Endothelial cell of umbilical vein (primary cell): ENCODE results near the gene ADAM30. TPM values are rescaled to one million over a fixed set of nuclear protein-coding genes. Genes with fewer than 3 reads are reported as not detected.

Experiments used
- BruUV-seq: library from RNA; stranded (reverse); fragments of 400-500 nt; replicated peaks from 2 replicates; lab custom pipeline; 2021; lab: Mats Ljungman, UMichigan
- CTCF ChIA-PET: fragments of 300-600, 350-600 bp; sonication (Branson Sonifier 250); formaldehyde crosslinking; loops from one replicate; lab custom pipeline; 2021; ENCODE audit warnings: antibody characterized with exemption, inconsistent platforms; lab: Charles Lee
- POLR2A ChIA-PET: fragments of 300-600, 350-600 bp; sonication (Branson Sonifier 250); formaldehyde crosslinking; loops from one replicate; lab custom pipeline; 2021; ENCODE audit warnings: antibody characterized with exemption, inconsistent platforms; lab: Charles Lee
- DNase-seq: peaks from one replicate; pipeline ENCODE4 v3.0.0-alpha.2; 2011; ENCODE audit warnings: low read depth, low spot score
- FAIRE-seq: peaks from 2 replicates; lab custom pipeline; 2011; peaks lifted over from hg19 to GRCh38; lab: Jason Lieb, UNC
- H2AFZ ChIP-seq: 2 replicates; pipeline ENCODE4 v1.6.0; 2012; ENCODE audit warnings: low read depth, low read length, control low read depth, inconsistent platforms
- H3K27ac ChIP-seq: 2 replicates; pipeline ENCODE4 v1.5.1; 2011; ENCODE audit warnings: low read depth, mild to moderate bottlenecking, control low read depth, low read length, moderate library complexity; ENCODE audit not compliant: insufficient read depth
- H3K27me3 ChIP-seq, 2 experiments: 2 replicates each; pipeline versions ENCODE4 v1.6.0 to v1.6.1; 2011; ENCODE audit warnings: low read length in 2 of 2, mixed read lengths in 1 of 2; ENCODE audit not compliant: control insufficient read depth in 2 of 2, insufficient read depth in 2 of 2
- H3K36me3 ChIP-seq, 2 experiments: 2 replicates in 1 of 2; 3 replicates in 1 of 2; pipeline ENCODE4 v1.5.1; 2011; ENCODE audit warnings: low read length in 2 of 2, mild to moderate bottlenecking in 1 of 2, moderate library complexity in 1 of 2; ENCODE audit not compliant: control insufficient read depth in 2 of 2, insufficient read depth in 2 of 2; ENCODE audit errors: extremely low read depth in 1 of 2
- H3K4me1 ChIP-seq: 3 replicates; pipeline ENCODE4 v1.5.1; 2011; ENCODE audit warnings: mild to moderate bottlenecking, low read length; ENCODE audit not compliant: control insufficient read depth, insufficient read depth; ENCODE audit errors: extremely low read depth
- H3K4me2 ChIP-seq: 2 replicates; pipeline ENCODE4 v1.6.1; 2011; ENCODE audit warnings: low read length, control low read depth, mixed read lengths; ENCODE audit not compliant: insufficient read depth
- H3K4me3 ChIP-seq, 3 experiments: fragments of 200-600 bp in 1 of 3; sonication (generic), shearing (Covaris generic) in 1 of 3; replicated peaks in 1 of 3; 2 replicates each; pipeline ENCODE4 v1.5.1; 2011 to 2016; ENCODE audit warnings: control low read depth in 3 of 3, low read length in 3 of 3, mild to moderate bottlenecking in 2 of 3, inconsistent platforms in 1 of 3, low read depth in 1 of 3, moderate library complexity in 1 of 3; ENCODE audit not compliant: insufficient read depth in 1 of 3
- H3K79me2 ChIP-seq: 2 replicates; pipeline ENCODE4 v1.6.0; 2012; ENCODE audit warnings: low read length, inconsistent platforms; ENCODE audit not compliant: control insufficient read depth, insufficient read depth
- H3K9ac ChIP-seq: replicated peaks from 2 replicates; pipeline ENCODE3; 2011; ENCODE audit warnings: low read length, control low read depth; ENCODE audit not compliant: insufficient read depth; ENCODE audit errors: extremely low read depth
- H3K9me1 ChIP-seq: replicated peaks from 3 replicates; pipeline ENCODE4 v1.6.0; 2011; ENCODE audit warnings: mild to moderate bottlenecking, low read length; ENCODE audit not compliant: control insufficient read depth, insufficient read depth; ENCODE audit errors: extremely low read depth
- H3K9me3 ChIP-seq: replicated peaks from 2 replicates; pipeline ENCODE4 v1.5.1; 2012; ENCODE audit warnings: low read length, inconsistent platforms; ENCODE audit not compliant: control insufficient read depth, insufficient read depth
- H4K20me1 ChIP-seq: replicated peaks from 2 replicates; pipeline ENCODE3; 2011; ENCODE audit warnings: mild to moderate bottlenecking, low read length; ENCODE audit not compliant: control insufficient read depth, insufficient read depth; ENCODE audit errors: extremely low read depth
- EZH2 ChIP-seq: IDR thresholded peaks from 2 replicates; pipeline ENCODE4 v1.6.1; 2012; ENCODE audit warnings: borderline replicate concordance, low read depth, mild to moderate bottlenecking, moderate library complexity, low read length, inconsistent platforms; ENCODE audit not compliant: severe bottlenecking
- FOS ChIP-seq: IDR thresholded peaks from 2 replicates; pipeline ENCODE4 v1.6.1; 2011; ENCODE audit warnings: mild to moderate bottlenecking, low read length, moderate library complexity, borderline replicate concordance; ENCODE audit not compliant: insufficient read depth
- GATA2 ChIP-seq: IDR thresholded peaks from 2 replicates; pipeline ENCODE4 v1.7.0; 2011; ENCODE audit warnings: low read depth, mild to moderate bottlenecking, moderate library complexity, mixed read lengths, low read length; ENCODE audit not compliant: insufficient read length, insufficient read depth
- POLR2A ChIP-seq: IDR thresholded peaks from 2 replicates; pipeline ENCODE4 v1.6.1; 2012; ENCODE audit warnings: low read depth, mild to moderate bottlenecking, control low read depth, low read length
- POLR2AphosphoS5 ChIP-seq: IDR thresholded peaks from 2 replicates; pipeline ENCODE4 v1.6.1; 2012; ENCODE audit warnings: low read depth, mild to moderate bottlenecking, control low read depth, low read length, moderate library complexity; ENCODE audit not compliant: insufficient read depth
- dilution Hi-C: fragments of 300-500 bp; cut with MboI; formaldehyde crosslinking; loops from one replicate; pipeline ENCODE4 v1.15.0; 2019; ENCODE audit warnings: low sequenced_read_pairs; ENCODE audit not compliant: extremely low pct_ligation_motif_present
- intact Hi-C: fragments of 100-400 bp; cut with micrococcal nuclease; formaldehyde crosslinking; loops from one replicate; pipeline ENCODE4 v1.10.0; 2022
- polyA plus RNA-seq, 4 experiments: library from polyadenylated mRNA; depleted of rRNA in 3 of 4; stranded (reverse) in 3 of 4; unstranded in 1 of 4; fragments of >200 nt; gene quantifications; 2 replicates each; pipeline versions ENCODE4 v1.2.1 to v1.2.3, GENCODE V29; 2011 to 2012; ENCODE audit warnings: missing spikeins in 1 of 4
- total RNA-seq: library from RNA; stranded (reverse); gene quantifications from 2 replicates; pipeline ENCODE4 v1.2.3, GENCODE V29; 2021
- TF ChIP-seq, protein P1 (sequence below): IDR thresholded peaks from 2 replicates; pipeline ENCODE4 v1.6.1; 2011; ENCODE audit not compliant: insufficient read depth, insufficient read length

ADAM30 gene
- total and polyA plus RNA-seq, 2 donors (not counting 3 experiments of a cell fraction or from before 2014, with no cell fraction given), result not detected

DNA sequence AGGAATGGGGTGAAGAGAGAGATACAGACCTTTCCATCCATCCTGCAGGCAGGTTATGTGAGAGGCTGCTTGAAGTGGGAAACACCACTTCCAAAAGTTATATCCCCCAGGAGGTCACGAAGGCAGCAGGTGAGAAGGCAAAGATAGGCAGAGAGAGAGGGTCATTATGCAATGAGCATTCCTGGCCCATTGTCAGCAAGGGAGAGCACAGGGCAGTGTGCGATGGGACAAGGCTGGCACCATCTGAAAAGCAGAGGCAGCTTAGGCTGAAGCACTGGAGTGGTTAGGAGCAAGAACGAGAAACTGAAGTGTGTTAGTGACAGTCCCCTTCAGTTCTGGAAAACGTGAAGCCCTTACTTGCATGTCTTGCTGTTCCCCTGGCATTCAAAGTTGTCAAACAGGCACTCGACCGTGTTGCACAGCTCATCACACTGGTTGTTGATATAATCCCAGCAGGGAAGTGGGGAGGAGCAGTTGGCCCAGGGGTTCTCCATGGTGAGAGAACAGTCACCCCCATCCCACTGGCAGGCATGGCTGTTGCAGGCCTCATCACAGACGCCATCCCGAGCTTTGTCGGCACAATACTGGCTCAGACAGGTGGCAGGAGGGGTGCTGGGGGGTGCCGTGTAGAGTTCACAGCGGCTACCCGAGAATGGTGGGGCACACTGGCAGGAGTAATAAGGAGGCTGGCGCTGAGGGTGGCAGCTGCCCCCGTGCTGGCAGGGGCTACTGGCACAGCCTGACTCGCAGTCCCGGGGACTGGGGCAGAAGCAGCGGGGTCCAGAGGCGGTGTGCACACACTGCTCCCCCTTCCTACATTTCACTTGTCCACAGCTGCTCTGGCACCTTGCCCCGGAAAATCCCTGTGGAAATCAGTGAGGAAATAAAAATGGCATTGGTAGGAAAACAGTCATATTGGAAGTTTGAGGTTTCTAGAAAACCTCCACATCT, 28.9 kb upstream of the ADAM30 start:
- H4K20me1 ChIP-seq, result no peaks in the 10 kb centered on the region
- H3K9me3 ChIP-seq, result no peaks in the 10 kb centered on the region
- H3K4me3 ChIP-seq, result no peak overlapping the region
- ChIA-PET POLR2A (no interaction called here), CTCF (interaction anchor here (0.6 to 1.1 kb wide), 3 partner anchors 10 to 25 kb away, joined by 3 to 4 read pairs (median 4); no protein-coding TSS in a partner anchor)
- DNase-seq (no peak), FAIRE-seq (no peak)
- no peak overlapping the region for H3K27ac ChIP-seq
- H3K4me2 ChIP-seq, result no peak overlapping the region
- H3K36me3 ChIP-seq, result peaks cover 0 to 5% of the 10 kb centered on the region in 2 experiments
- no TSS peak for BruUV-seq
- no peaks in the 10 kb centered on the region for H3K79me2 ChIP-seq
- H3K9me1 ChIP-seq, result no peaks in the 10 kb centered on the region
- no peaks in the 10 kb centered on the region for H3K27me3 ChIP-seq
- dilution Hi-C loops, result no loop called here
- no peak overlapping the region for H3K9ac ChIP-seq
- no peaks in the 10 kb centered on the region for H3K4me1 ChIP-seq
- intact Hi-C loops, result no loop called here
- TF ChIP-seq POLR2A (no peak), GATA2 (no peak), EZH2 (no peak), POLR2AphosphoS5 (no peak), FOS (no peak)
- TF ChIP-seq, protein P1, sequence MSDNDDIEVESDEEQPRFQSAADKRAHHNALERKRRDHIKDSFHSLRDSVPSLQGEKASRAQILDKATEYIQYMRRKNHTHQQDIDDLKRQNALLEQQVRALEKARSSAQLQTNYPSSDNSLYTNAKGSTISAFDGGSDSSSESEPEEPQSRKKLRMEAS, result no peak
- no peak overlapping the region for H2AFZ ChIP-seq
